Suppressor macrophage treated with lipopolysaccharide for 4 hours (primary cell): Measurements from ENCODE around the gene STOX2.

Experiments used
- DNase-seq: peaks from one replicate; pipeline ENCODE4 v3.0.0-alpha.2; 2020

Gene STOX2

DNA sequence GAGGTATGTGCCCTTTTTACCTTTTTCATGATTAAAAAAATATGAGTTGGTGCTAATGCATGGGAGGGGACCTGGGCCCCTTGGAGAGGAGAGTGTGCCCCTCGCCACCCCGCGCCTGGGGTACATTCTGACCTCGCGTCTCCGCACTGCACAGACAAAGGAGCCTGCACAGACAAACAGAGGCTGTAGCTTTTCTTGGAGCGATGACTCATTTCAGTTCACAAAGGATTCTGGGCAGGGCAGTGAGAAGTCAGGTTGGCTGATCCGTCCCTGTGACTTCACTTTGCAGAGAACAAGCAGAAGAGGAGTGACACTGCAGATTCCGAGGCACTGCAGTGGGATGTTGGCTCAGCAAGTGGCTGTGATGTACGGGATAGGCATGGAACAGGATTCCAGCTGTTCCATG is 82.9 kb downstream of the STOX2 start:
- peak; percentile 58 for DNase-seq

- DNase-seq: no peak
Measured at GRCh38 chr4:183988874-183989273, 83.8 kb downstream of the STOX2 start.

- peak; percentile 66 for DNase-seq
Measured at GRCh38 chr4:183989461-183989860, 84.4 kb downstream of the STOX2 start.

- DNase-seq: no peak
Measured at GRCh38 chr4:183989931-183990330, 84.8 kb downstream of the STOX2 start.

GRCh38 chr4:183993676-183994075 is 88.6 kb downstream of the STOX2 start:
- no peak for DNase-seq

GRCh38 chr4:183995570-183995969 is 90.5 kb downstream of the STOX2 start:
- peak; percentile 43 for DNase-seq

- DNase-seq: no peak
Measured at GRCh38 chr4:183996868-183997267, 91.8 kb downstream of the STOX2 start.

DNA sequence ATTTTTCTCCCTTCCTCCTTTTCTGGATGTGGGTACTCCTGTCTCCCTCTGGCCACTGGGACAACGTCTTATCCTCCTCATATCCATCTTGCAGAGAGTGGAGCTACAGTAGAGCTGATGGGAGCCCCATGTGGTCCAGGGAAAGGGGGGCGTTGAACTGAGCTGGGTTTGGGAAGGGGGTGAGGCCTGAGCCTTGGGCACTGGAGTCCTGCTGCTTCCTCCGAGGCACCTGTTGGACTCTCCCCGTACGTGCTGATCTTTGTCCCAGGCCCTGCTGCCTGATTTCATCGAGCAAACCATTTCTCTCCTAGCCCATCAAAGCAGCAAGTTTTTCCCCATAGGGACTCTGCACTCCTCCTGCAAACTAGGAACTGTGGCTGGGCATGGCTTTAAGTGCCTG is 94.3 kb downstream of the STOX2 start:
- no peak for DNase-seq

- no peak for DNase-seq
Measured at GRCh38 chr4:184000457-184001396, 95.6 kb downstream of the STOX2 start.

DNA sequence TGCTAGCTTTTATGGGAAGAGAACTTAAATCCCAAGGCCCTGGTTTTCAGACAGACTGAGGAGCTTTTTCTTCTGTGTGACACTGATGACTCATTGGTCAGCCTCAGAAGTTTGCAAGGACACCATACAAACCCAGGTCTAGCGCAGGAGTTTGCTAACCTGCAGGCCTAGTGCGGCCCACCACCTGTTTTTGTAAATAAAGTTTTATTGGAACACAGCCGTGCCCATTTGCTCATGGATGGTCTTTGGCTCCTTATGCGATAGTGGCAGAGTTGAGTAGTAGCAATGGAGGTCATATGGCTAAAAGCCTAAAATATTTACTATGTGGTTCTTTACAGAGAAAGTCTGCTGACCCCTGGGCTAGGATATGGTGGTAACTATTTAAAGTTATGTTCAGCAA is 98.3 kb downstream of the STOX2 start:
- DNase-seq: no peak

- no peak for DNase-seq
Measured at GRCh38 chr4:184007891-184008290, 102.8 kb downstream of the STOX2 start.

DNA sequence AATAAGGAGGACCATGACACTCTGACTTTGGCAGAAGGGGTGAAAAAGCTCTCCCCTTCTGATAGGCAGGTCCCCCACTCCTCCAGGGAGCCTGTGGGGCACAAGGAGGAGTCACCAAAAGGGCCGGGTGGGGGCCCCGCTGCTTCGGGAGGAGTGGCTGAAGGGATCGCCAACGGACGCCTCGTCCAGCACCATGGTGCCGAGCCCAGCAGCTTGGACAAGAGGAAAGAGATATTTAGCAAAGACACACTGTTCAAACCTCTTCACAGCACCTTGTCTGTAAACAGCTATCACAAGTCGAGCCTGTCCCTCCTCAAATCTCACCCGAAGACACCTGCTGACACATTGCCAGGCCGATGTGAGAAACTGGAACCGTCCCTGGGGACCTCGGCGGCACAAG is 105.6 kb downstream of the STOX2 start:
- no peak for DNase-seq

GRCh38 chr4:184011826-184012380 is 106.8 kb downstream of the STOX2 start:
- no peak for DNase-seq

- no peak for DNase-seq
Measured at GRCh38 chr4:184012937-184013336, 107.8 kb downstream of the STOX2 start.

GRCh38 chr4:184014301-184014700 is 109.2 kb downstream of the STOX2 start:
- DNase-seq: no peak

DNA sequence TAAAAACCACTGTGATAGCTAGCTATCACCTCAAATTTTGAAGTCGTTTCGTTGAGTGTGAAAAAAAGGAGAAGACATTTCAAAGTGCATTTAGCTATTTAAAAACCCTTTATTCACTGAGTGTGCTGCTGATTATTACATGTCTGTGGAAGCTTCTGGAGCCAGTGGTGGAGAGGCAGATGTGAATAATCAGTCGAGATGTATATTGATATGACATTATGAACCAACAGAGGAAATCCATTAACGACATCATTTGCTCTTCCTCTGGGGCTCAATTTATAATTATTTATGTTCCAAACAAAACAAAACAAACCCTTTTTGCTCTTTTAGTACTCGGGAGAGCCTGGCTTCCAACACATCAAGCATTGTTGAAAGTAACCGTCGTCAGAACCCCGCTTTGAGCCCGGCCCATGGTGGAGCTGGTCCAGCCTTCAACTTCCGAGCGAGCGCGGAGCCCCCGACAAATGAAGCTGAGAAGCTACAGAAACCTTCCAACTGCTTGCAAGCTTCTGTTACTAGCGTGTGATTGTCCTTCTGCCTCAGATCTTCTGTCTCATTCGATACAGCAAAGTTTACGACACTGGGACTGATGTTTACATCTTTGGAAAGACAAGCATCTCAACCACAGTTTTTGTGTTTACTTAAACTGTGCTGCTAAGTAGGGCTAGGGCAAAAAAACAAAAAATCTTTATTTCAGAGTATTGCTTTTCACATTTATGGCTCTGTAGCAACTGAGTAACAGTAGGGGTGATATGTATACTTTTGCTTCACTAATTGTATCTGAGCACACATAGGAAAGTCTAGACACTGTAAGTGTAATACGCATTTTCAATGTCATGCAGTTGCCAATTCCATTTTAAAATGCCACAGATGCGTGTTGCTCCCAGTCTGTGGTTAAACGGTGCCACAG is 111.9 kb downstream of the STOX2 start:
- DNase-seq: no peak

DNA sequence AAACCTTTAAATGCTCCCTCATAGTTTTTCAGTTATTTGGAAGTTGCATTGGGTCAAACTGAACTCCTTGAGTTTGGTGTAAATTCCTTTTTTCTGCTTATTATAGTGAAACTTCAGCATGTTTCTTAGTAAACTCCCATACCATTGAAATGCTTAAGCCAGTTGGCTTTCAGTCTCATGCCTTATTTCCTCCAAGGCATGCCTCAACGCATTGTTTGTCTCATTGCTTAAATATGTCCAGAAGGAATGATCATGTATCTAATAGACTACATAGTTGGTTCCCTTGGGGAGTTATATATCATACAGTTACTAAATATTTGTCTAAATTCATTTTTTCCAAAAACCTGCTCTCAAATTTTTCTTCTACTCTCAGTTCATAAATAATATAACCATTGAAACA is 114.0 kb downstream of the STOX2 start:
- DNase-seq: no peak

GRCh38 chr4:184019667-184020623 is 114.8 kb downstream of the STOX2 start:
- DNase-seq: no peak

DNA sequence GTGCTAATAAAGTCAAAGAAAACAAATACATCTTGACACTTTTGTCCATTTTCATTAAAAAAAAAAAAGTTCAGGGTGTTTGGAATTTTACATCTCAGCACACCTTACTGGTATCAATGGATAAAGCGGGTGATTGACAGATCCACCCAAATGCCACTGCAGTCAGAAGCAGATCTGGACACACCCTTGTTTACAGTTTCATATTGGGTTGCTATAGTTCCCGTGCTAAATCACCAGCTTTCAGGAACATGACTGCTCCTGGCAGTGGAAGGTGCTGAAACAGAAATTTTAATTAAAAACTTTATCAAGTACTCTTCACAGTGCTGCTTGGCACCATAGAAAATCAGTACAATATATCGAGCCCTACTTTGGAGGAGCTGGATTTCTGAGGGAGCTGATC is 116.3 kb downstream of the STOX2 start:
- DNase-seq: no peak

- DNase-seq: no peak
Measured at GRCh38 chr4:184022679-184023383, 117.7 kb downstream of the STOX2 start.

DNA sequence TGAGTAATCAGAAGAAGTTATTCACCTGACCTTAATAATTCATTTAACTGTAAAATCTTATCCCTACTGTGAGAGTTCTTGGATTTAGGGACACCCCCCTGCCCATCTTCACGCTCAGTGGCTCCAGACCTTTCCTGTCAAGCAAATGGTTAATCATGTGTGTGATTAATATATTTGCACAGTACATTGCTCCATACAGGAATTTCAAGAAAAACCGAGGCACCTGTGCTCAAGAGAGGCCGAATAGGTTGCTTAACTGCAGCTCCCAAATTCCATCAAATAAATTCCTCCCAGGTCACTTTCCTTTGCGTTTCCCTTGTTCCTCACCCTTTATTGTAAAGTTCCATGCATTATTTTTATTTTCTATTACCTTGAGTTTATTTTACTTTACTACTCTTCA is 119.5 kb downstream of the STOX2 start:
- DNase-seq: no peak
